Hypothalamus (tissue), 51 donors: ENCODE measurements around the gene FBXL13.
"Not testable (repeated sequence)": the region's sequence is repeated elsewhere in the genome, so short reads cannot be mapped to it uniquely, and the experiment has no call there.

Source experiments
- DNase-seq, 51 donors: peaks; one replicate each; lab custom pipeline; 2025; lab: John Stamatoyannopoulos, UW

FBXL13 gene

GRCh38 chr7:102780926-102781325 is 293.7 kb downstream of the FBXL13 start:
- DNase-seq: not testable (repeated sequence)

DNA sequence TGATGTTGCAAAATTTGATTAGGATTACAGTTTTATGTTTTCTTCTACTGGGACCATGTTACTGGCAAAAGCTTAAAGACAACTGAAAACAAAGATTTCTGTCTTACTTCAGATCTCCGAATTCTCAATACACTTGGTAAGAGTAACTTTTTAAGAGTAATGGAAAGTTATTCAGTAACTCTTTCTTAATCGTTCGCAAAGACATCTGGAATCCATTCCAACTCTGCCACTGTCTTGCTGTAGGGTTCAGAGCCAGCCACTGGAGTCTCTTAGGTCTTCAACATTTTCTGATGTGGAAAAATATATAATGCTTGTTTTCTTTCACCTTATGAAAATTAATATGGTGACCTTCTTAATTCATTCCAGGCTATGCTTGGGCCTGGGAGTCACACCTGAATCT is 295.9 kb downstream of the FBXL13 start:
- not testable (repeated sequence) for DNase-seq

DNA sequence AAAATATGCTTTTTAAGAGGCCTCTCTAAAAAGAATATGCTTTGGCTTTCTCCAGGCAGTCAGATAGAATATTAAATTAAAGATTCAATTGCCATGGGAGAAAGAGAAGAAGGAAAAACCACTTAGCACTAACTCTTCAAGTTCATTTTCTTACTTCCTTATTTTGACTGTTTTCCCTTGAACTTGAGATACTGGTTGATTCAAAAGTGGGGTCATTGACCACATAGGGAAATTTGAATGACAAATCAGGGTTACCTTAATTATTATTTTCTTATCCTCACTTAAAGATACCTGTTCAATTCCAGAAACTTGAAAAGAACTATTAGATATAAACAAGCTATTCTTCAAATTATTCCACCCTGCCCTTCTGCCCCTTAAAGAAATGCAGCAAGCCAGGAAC is 298.4 kb downstream of the FBXL13 start:
- not testable (repeated sequence) for DNase-seq

DNA sequence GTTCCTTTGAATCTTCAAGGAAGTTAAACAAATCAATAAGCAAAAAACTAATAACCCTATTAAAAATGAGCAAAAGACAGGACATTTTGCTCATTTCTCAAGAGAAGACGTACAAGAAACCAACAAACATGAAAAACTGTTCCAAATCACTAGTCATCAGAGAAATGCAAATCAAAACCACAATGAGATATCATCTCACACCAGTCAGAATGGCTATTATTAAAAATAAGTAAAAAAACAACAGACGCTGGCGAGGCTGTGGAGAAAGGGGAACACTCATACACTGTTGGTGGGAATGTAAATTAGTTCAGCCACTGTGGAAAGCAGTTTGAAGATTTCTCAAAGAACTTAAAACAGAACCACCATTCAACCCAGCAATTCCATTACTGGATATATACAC is 304.1 kb downstream of the FBXL13 start:
- DNase-seq: not testable (repeated sequence)

DNA sequence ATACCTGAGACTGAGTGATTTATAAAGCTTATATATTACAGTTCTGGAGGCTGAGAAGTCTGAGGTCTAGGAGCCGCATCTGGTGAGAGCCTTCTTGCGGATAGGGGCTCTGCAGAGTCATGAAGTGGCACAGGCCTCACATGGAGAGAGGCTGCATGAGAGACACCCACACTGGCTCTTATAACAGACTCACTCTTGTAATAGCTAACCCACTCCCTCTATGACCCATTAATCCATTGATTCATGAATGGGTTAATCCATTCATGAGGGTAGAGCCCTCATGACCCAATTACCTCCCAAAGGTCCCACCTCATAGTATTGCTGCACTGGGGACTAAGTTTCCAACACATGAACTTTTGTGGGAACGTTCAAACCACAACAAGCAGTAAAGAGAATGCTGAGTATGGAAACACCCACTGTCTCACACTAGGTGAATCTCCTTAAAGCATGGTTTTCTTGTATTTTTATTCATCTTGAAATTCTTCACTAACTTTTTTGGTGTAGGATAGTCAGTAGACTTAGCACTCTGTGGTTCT is 304.9 kb downstream of the FBXL13 start:
- DNase-seq: not testable (repeated sequence)

- DNase-seq: not testable (repeated sequence)
Measured at GRCh38 chr7:102763295-102763905, 311.2 kb downstream of the FBXL13 start.
